GM12878 (cell line): ENCODE data around the gene GTF3C1. TPM values are rescaled to one million over a fixed set of nuclear protein-coding genes. Genes with fewer than 3 reads are reported as not detected.

ENCODE experiments used
- CREB1 ChIP-seq: IDR thresholded peaks from 2 replicates; pipeline ENCODE4 v1.6.1; 2012; ENCODE audit warnings: low read depth, mild to moderate bottlenecking, inconsistent platforms
- EZH2 ChIP-seq: IDR thresholded peaks from 2 replicates; pipeline ENCODE4 v1.6.1; 2012; ENCODE audit warnings: low read depth, mild to moderate bottlenecking, control low read depth, inconsistent platforms, low read length, borderline replicate concordance; ENCODE audit not compliant: control insufficient read depth
- RUNX3 ChIP-seq: IDR thresholded peaks from 2 replicates; pipeline ENCODE4 v1.6.1; 2012; ENCODE audit warnings: low read length, inconsistent platforms
- SIN3A ChIP-seq: IDR thresholded peaks from 2 replicates; pipeline ENCODE4 v1.6.1; 2012; ENCODE audit warnings: low read depth, low read length, improper control_type of control experiment
- ZBTB4 ChIP-seq: fragments of 450-650 bp; formaldehyde crosslinking; IDR thresholded peaks from 2 replicates; pipeline ENCODE4 v1.4.0; 2022; ENCODE audit warnings: mild to moderate bottlenecking, moderate library complexity
- ZBTB40 ChIP-seq: fragments of 450-650 bp; IDR thresholded peaks from 2 replicates; pipeline ENCODE4 v1.6.1; 2016; ENCODE audit warnings: mild to moderate bottlenecking, moderate library complexity, borderline replicate concordance
- polyA plus RNA-seq, 11 experiments: library from polyadenylated mRNA; depleted of rRNA in 4 of 11; unstranded in 6 of 11; stranded (reverse) in 5 of 11; fragments of >200 nt; fragmentation: Nextera tagmentation in 4 of 11; fragmentation: Illumina TruSeq in 1 of 11; extraction: Ambion mirVana in 4 of 11; extraction: Trizol in 1 of 11; gene quantifications; 1 replicate in 1 of 11; 2 replicates in 10 of 11; pipeline versions ENCODE4 v1.2.1 to v1.2.3, GENCODE V29; 2011 to 2016; ENCODE audit warnings: inconsistent platforms in 2 of 11, missing spikeins in 2 of 11, low read depth in 1 of 11
- total RNA-seq, 4 experiments: library from RNA; depleted of rRNA in 3 of 4; stranded (reverse); fragments of >200 nt in 3 of 4; fragmentation: Illumina TruSeq in 1 of 4; extraction: Trizol in 1 of 4; gene quantifications; 2 replicates each; pipeline versions ENCODE4 v1.2.1 to v1.2.3, GENCODE V29; 2013 to 2021

The GTF3C1 gene
- total and polyA plus RNA-seq, 10 of the 15 experiments (the other 5 are each of a cell fraction or from before 2014, with no cell fraction given): 0.98 to 60.9 (median 34.3) TPM

DNA sequence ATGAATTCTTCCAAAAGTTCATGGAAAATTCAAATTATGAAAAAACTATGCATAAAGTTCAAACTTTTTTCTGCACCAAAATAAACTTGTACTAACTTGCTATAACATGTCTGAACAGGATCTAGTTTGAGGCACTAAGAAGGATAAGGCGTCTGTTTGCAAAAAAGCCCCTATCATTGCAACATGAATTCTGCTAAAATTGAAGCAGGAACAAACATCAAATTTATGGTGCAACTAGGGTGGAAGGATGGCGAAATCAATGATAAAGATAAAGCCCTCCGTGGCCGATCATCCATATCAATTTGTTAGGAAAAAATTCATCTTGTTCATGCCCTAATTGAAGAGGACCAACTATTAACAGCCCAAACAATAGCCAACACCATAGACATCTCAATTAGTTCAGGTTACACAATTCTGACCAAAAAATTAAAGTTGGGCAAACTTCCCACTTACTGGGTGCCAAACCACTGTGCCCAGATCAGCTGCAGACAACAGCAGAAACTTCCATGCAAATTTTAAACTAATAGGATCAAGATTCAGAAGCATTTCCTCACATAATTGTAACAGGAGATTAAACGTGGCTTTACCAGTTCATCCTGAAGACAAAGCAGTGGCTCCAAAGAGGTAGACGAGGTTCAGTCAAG, 134.8 kb downstream of the GTF3C1 start (continued):
- no peak for TF ChIP-seq RUNX3
- TF ChIP-seq CREB1: no peak
- no peak for TF ChIP-seq ZBTB4 (CRISPR knock-in tag)
- no peak for TF ChIP-seq EZH2
- no peak for TF ChIP-seq SIN3A
- no peak for TF ChIP-seq ZBTB40
